B cell (primary cell): ENCODE data around the gene FCN1. TPM values are rescaled to one million over a fixed set of nuclear protein-coding genes. Genes with fewer than 3 reads are reported as not detected.

ENCODE experiments used
- ATAC-seq: fragments of 200-7000 bp; cut with Tn5 transposase; one replicate; pipeline ENCODE4 v1.10.0; 2021; ENCODE audit warnings: low read depth, mild to moderate bottlenecking, moderate number of reproducible peaks, moderate library complexity
- CTCF ChIA-PET: fragments of 350-600 bp; sonication (Branson Sonifier 250); formaldehyde crosslinking; loops from one replicate; lab custom pipeline; 2021; ENCODE audit warnings: antibody characterized with exemption, inconsistent platforms; lab: Charles Lee
- POLR2A ChIA-PET: fragments of 350-600 bp; sonication (Branson Sonifier 250); formaldehyde crosslinking; loops from one replicate; lab custom pipeline; 2021; ENCODE audit warnings: antibody characterized with exemption; lab: Charles Lee
- DNase-seq: peaks from one replicate; pipeline ENCODE4 v3.0.0; 2013
- H2AFZ ChIP-seq: 2 replicates; pipeline ENCODE4 v1.6.1; 2012; ENCODE audit warnings: mild to moderate bottlenecking, low read depth, low read length; ENCODE audit not compliant: insufficient read depth, poor library complexity, severe bottlenecking
- H3K27ac ChIP-seq, 2 donors: 1 replicate in 1 of 2; 2 replicates in 1 of 2; pipeline ENCODE4 v1.5.1; 2012 to 2013; ENCODE audit warnings: low read length in 2 of 2, mild to moderate bottlenecking in 2 of 2, moderate library complexity in 1 of 2
- H3K27me3 ChIP-seq, 4 experiments: fragments of 200-600 bp in 1 of 4; sonication (generic) in 1 of 4; replicated peaks in 1 of 4; 1 replicate in 2 of 4; 2 replicates in 2 of 4; pipeline versions ENCODE4 v1.6.1 to v1.7.0; 2013 to 2016; ENCODE audit warnings: low read length in 3 of 4, mild to moderate bottlenecking in 2 of 4, mixed read lengths in 1 of 4, moderate library complexity in 1 of 4; ENCODE audit not compliant: insufficient read depth in 4 of 4, control insufficient read depth in 3 of 4; ENCODE audit errors: control extremely low read depth in 1 of 4
- H3K36me3 ChIP-seq, 2 experiments: replicated peaks in 1 of 2; 1 replicate in 1 of 2; 2 replicates in 1 of 2; pipeline versions ENCODE4 v1.6.1 to v1.7.1; 2013; ENCODE audit warnings: low read length in 1 of 2; ENCODE audit not compliant: insufficient read depth in 2 of 2, control insufficient read depth in 1 of 2; ENCODE audit errors: control extremely low read depth in 1 of 2, extremely low read depth in 1 of 2
- H3K4me1 ChIP-seq, 2 donors: fragments of 200-600 bp in 1 of 2; sonication (generic) in 1 of 2; 1 replicate in 1 of 2; 2 replicates in 1 of 2; pipeline versions ENCODE4 v1.5.1 to v1.6.1; 2013 to 2017; ENCODE audit warnings: low read length in 2 of 2; ENCODE audit not compliant: control insufficient read depth in 2 of 2, insufficient read depth in 2 of 2
- H3K4me2 ChIP-seq: replicated peaks from 2 replicates; pipeline ENCODE3; 2012; ENCODE audit warnings: mild to moderate bottlenecking, low read depth, low read length; ENCODE audit not compliant: poor library complexity, severe bottlenecking
- H3K4me3 ChIP-seq, 5 experiments: fragments of 200-600 bp in 1 of 5; sonication (generic) in 1 of 5; 1 replicate in 3 of 5; 2 replicates in 2 of 5; pipeline versions ENCODE4 v1.5.1 to v1.7.0; 2011 to 2016; ENCODE audit warnings: low read length in 4 of 5, mild to moderate bottlenecking in 4 of 5, low read depth in 2 of 5, control low read depth in 1 of 5, moderate library complexity in 1 of 5; ENCODE audit not compliant: insufficient read depth in 1 of 5; ENCODE audit errors: control extremely low read depth in 1 of 5, extremely low read depth in 1 of 5
- H3K79me2 ChIP-seq: fragments of 200-600 bp; sonication (generic); one replicate; pipeline ENCODE4 v1.6.0; 2016; ENCODE audit warnings: low read length; ENCODE audit not compliant: control insufficient read depth, insufficient read depth
- H3K9ac ChIP-seq: fragments of 200-600 bp; sonication (generic); 2 replicates; pipeline ENCODE4 v1.6.1; 2017; ENCODE audit warnings: mild to moderate bottlenecking, low read length, moderate library complexity
- H3K9me3 ChIP-seq, 3 donors: one replicate each; pipeline versions ENCODE4 v1.6.1 to v1.7.1; 2013; ENCODE audit warnings: low read length in 2 of 3; ENCODE audit not compliant: control insufficient read depth in 2 of 3, insufficient read depth in 1 of 3; ENCODE audit errors: control extremely low read depth in 1 of 3
- H4K20me1 ChIP-seq: 2 replicates; pipeline ENCODE4 v1.6.0; 2012; ENCODE audit warnings: mild to moderate bottlenecking, low read length; ENCODE audit not compliant: insufficient read depth, control insufficient read depth, poor library complexity, severe bottlenecking
- H3K27ac Mint-ChIP-seq: one replicate; pipeline ENCODE4 v1.8.0; 2021; ENCODE audit warnings: mixed read lengths
- H3K27me3 Mint-ChIP-seq: one replicate; pipeline ENCODE4 v1.8.0; 2021; ENCODE audit warnings: mixed read lengths
- H3K4me1 Mint-ChIP-seq: one replicate; pipeline ENCODE4 v1.8.0; 2021; ENCODE audit warnings: mixed read lengths
- H3K4me3 Mint-ChIP-seq: one replicate; pipeline ENCODE4 v1.8.0; 2021; ENCODE audit warnings: mixed read lengths
- H3K9me3 Mint-ChIP-seq: one replicate; pipeline ENCODE4 v1.8.0; 2022; ENCODE audit warnings: mixed read lengths; ENCODE audit not compliant: insufficient read depth
- CTCF ChIP-seq: fragments of 200-600 bp; IDR thresholded peaks from one replicate; pipeline ENCODE4 v1.8.0; 2022; ENCODE audit warnings: antibody characterized with exemption, mild to moderate bottlenecking
- EZH2 ChIP-seq: IDR thresholded peaks from 2 replicates; pipeline ENCODE4 v1.6.1; 2012; ENCODE audit warnings: borderline replicate concordance, low read depth, mild to moderate bottlenecking, moderate library complexity, low read length; ENCODE audit not compliant: insufficient read depth, poor library complexity, severe bottlenecking
- WGBS: methylation state at CpG from one replicate; pipeline ENCODE4 v1.1.5; 2013; ENCODE audit warnings: missing lambda C conversion rate; ENCODE audit not compliant: insufficient coverage; 5-methylcytosine and 5-hydroxymethylcytosine counted together
- intact Hi-C: fragments of 100-400 bp; cut with micrococcal nuclease; formaldehyde crosslinking; loops from one replicate; pipeline ENCODE4 v1.10.0; 2022
- polyA plus RNA-seq: library from polyadenylated mRNA; depleted of rRNA; stranded (reverse); fragments of >200 nt; gene quantifications from 2 replicates; pipeline ENCODE4 v1.2.3, GENCODE V29; 2012
- total RNA-seq, 2 donors: library from RNA; stranded (reverse); fragments of 120-200 nt in 1 of 2; gene quantifications; 1 replicate in 1 of 2; 2 replicates in 1 of 2; pipeline versions ENCODE4 v1.2.3 to v1.2.4, GENCODE V29; 2013 to 2022

The FCN1 gene
- total and polyA plus RNA-seq, 2 donors (not counting 1 experiment from before 2014, with no cell fraction given): 2.2 to 20.6 TPM

- CTCF ChIA-PET: no interaction called here
- Histone ChIP-seq H3K79me2 (no peaks in the 10 kb centered on the region), H2AFZ (no peak overlapping the region), H3K4me2 (no peak overlapping the region), H3K9ac (no peak overlapping the region), H4K20me1 (no peaks in the 10 kb centered on the region), H3K4me1 (no peaks in the 10 kb centered on the region), H3K36me3 (no peaks in the 10 kb centered on the region), H3K27ac (no peak overlapping the region), H3K4me3 (no peak overlapping the region), H3K9me3 (no peaks in the 10 kb centered on the region), H3K27me3 (peaks cover 0 to 12% (median 0%) of the 10 kb centered on the region in 4 experiments)
- no peak overlapping the region for H3K4me3 Mint-ChIP-seq
- H3K27ac Mint-ChIP-seq: no peak overlapping the region
- intact Hi-C loops: no loop called here
- H3K27me3 Mint-ChIP-seq: peaks cover 17% of the 10 kb centered on the region
- no peaks in the 10 kb centered on the region for H3K9me3 Mint-ChIP-seq
- ATAC-seq: no peak
- no peak for TF ChIP-seq CTCF
- TF ChIP-seq EZH2: no peak
- no peaks in the 10 kb centered on the region for H3K4me1 Mint-ChIP-seq
- POLR2A ChIA-PET: no interaction called here
- DNase-seq: no peak
- 84% methylated on average over 22 of the region's 23 CpGs for WGBS
These were observed 49.2 kb upstream of the FCN1 start for GRCh38 chr9:134966697-134967546.

GRCh38 chr9:134966270-134966669, 48.6 kb upstream of the FCN1 start:
- intact Hi-C loops: no loop called here
- peaks cover 0 to 9% (median 0%) of the 10 kb centered on the region in 4 experiments for H3K27me3 ChIP-seq
- Mint-ChIP-seq H3K27me3 (peaks cover 18% of the 10 kb centered on the region), H3K27ac (no peak overlapping the region), H3K4me1 (no peaks in the 10 kb centered on the region), H3K4me3 (no peak overlapping the region), H3K9me3 (no peaks in the 10 kb centered on the region)
- no peak overlapping the region for H3K4me3 ChIP-seq
- no peaks in the 10 kb centered on the region for H3K9me3 ChIP-seq
- no peak overlapping the region for H3K9ac ChIP-seq
- H3K4me1 ChIP-seq: no peaks in the 10 kb centered on the region
- TF ChIP-seq CTCF: no peak
- TF ChIP-seq EZH2: no peak
- H4K20me1 ChIP-seq: no peaks in the 10 kb centered on the region
- H3K79me2 ChIP-seq: no peaks in the 10 kb centered on the region
- H3K27ac ChIP-seq: no peak overlapping the region
- ChIA-PET POLR2A (no interaction called here), CTCF (no interaction called here)
- no peak overlapping the region for H2AFZ ChIP-seq
- DNase-seq (no peak), ATAC-seq (no peak)
- 87% methylated on average over 12 of the region's 12 CpGs for WGBS
- H3K36me3 ChIP-seq: no peaks in the 10 kb centered on the region
- no peak overlapping the region for H3K4me2 ChIP-seq
